PFSK-1 (cell line): ENCODE results near the gene OR51V1.

Experiments used
- FOXP2 ChIP-seq: optimal IDR thresholded peaks from 2 replicates; pipeline ENCODE3; 2011; ENCODE audit warnings: borderline replicate concordance, control low read depth, inconsistent platforms; ENCODE audit not compliant: insufficient read depth; ENCODE audit errors: extremely low read length, extremely low read depth
- POLR2AphosphoS5 ChIP-seq: IDR thresholded peaks from 2 replicates; pipeline ENCODE4 v1.6.1; 2012; ENCODE audit warnings: low read depth, mild to moderate bottlenecking, control low read depth, low read length, moderate library complexity
- SIN3A ChIP-seq: IDR thresholded peaks from 2 replicates; pipeline ENCODE4 v1.6.1; 2012; ENCODE audit warnings: mild to moderate bottlenecking, low read length, moderate library complexity, borderline replicate concordance; ENCODE audit not compliant: insufficient read depth
- TAF1 ChIP-seq: IDR thresholded peaks from 2 replicates; pipeline ENCODE4 v1.6.1; 2012; ENCODE audit warnings: low read length, control low read depth, borderline replicate concordance; ENCODE audit not compliant: insufficient read depth
- TF ChIP-seq, protein P1 (sequence below), 2 experiments: IDR thresholded peaks; 2 replicates each; pipeline versions ENCODE4 v1.6.1 to v1.8.0; 2011 to 2012; ENCODE audit warnings: low read depth in 2 of 2, low read length in 2 of 2, control low read depth in 1 of 2, inconsistent platforms in 1 of 2, mild to moderate bottlenecking in 1 of 2, moderate library complexity in 1 of 2; ENCODE audit not compliant: insufficient read depth in 1 of 2

The OR51V1 gene

DNA sequence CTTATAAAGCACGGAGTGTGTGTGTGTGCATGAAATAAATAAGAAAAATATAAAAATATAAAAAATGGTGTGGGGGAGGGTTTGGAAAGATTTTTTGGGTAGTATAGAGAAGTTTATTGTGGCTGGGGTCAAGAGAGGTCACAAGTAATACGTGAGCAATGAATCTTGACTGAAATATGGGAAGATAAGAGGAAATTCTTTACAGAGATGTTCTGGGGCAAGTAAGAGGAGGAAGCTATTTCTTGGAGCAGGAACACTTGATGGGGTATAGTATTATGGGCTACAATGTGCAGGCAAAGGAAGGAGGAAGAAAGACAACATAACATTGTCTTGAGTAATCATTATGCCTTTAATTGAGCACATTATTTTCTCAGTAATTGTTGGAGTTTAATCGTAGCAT is 31.7 kb upstream of the OR51V1 start:
- no peak for TF ChIP-seq TAF1
- TF ChIP-seq POLR2AphosphoS5 = no peak
- TF ChIP-seq FOXP2 = no peak
- TF ChIP-seq SIN3A = no peak
- TF ChIP-seq, protein P1, sequence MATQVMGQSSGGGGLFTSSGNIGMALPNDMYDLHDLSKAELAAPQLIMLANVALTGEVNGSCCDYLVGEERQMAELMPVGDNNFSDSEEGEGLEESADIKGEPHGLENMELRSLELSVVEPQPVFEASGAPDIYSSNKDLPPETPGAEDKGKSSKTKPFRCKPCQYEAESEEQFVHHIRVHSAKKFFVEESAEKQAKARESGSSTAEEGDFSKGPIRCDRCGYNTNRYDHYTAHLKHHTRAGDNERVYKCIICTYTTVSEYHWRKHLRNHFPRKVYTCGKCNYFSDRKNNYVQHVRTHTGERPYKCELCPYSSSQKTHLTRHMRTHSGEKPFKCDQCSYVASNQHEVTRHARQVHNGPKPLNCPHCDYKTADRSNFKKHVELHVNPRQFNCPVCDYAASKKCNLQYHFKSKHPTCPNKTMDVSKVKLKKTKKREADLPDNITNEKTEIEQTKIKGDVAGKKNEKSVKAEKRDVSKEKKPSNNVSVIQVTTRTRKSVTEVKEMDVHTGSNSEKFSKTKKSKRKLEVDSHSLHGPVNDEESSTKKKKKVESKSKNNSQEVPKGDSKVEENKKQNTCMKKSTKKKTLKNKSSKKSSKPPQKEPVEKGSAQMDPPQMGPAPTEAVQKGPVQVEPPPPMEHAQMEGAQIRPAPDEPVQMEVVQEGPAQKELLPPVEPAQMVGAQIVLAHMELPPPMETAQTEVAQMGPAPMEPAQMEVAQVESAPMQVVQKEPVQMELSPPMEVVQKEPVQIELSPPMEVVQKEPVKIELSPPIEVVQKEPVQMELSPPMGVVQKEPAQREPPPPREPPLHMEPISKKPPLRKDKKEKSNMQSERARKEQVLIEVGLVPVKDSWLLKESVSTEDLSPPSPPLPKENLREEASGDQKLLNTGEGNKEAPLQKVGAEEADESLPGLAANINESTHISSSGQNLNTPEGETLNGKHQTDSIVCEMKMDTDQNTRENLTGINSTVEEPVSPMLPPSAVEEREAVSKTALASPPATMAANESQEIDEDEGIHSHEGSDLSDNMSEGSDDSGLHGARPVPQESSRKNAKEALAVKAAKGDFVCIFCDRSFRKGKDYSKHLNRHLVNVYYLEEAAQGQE (IDR thresholded peaks at IDR 0.05; ENCODE audit: insufficient read depth in 1 of 2, low read depth in 2 of 2, low read length in 2 of 2) = no peak

GRCh38 chr11:5231111-5231510 is 30.6 kb upstream of the OR51V1 start:
- no peak for TF ChIP-seq SIN3A
- TF ChIP-seq, protein P1 (IDR thresholded peaks at IDR 0.05; ENCODE audit: insufficient read depth in 1 of 2, low read depth in 2 of 2, low read length in 2 of 2) = no peak
- no peak for TF ChIP-seq TAF1
- no peak for TF ChIP-seq FOXP2
- TF ChIP-seq POLR2AphosphoS5 = no peak

DNA sequence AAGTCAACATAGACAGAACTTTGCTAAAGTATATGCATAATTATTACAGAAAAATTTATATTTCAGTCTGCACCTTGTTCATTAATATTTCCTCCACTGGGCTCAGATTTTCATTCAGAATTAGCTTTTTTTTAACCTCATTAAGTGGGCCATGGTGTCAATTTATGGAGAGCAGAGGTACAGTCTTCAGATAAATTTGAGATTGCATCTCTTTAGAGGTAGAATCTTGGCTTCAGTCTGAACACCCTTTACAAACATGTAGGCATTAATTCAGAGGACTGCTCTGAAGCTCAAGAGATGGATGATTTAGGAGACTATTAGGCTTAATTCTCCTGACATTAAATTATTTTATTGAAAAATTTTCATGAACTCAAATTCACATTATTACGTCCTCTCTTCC is 29.8 kb upstream of the OR51V1 start:
- no peak for TF ChIP-seq POLR2AphosphoS5
- TF ChIP-seq TAF1 = no peak
- TF ChIP-seq, protein P1 (IDR thresholded peaks at IDR 0.05; ENCODE audit: insufficient read depth in 1 of 2, low read depth in 2 of 2, low read length in 2 of 2) = no peak
- TF ChIP-seq SIN3A = no peak
- no peak for TF ChIP-seq FOXP2

GRCh38 chr11:5229796-5230195 is 29.3 kb upstream of the OR51V1 start:
- TF ChIP-seq FOXP2 (no peak), POLR2AphosphoS5 (no peak), SIN3A (no peak), TAF1 (no peak)
- TF ChIP-seq, protein P1 (IDR thresholded peaks at IDR 0.05; ENCODE audit: insufficient read depth in 1 of 2, low read depth in 2 of 2, low read length in 2 of 2) = no peak

GRCh38 chr11:5229356-5229755 is 28.9 kb upstream of the OR51V1 start:
- TF ChIP-seq, protein P1 (IDR thresholded peaks at IDR 0.05; ENCODE audit: insufficient read depth in 1 of 2, low read depth in 2 of 2, low read length in 2 of 2) = no peak
- TF ChIP-seq TAF1 = no peak
- TF ChIP-seq SIN3A = no peak
- TF ChIP-seq POLR2AphosphoS5 = no peak
- TF ChIP-seq FOXP2 = no peak
